ENCODE results near the gene PPP1R16B.

The PPP1R16B gene

GRCh38 chr20:38847840-38848239 lies 42.3 kb downstream of the PPP1R16B start:
- TF ChIP-seq SIN3A (IDR thresholded peaks at IDR 0.05; ENCODE audit: borderline replicate concordance, insufficient read depth, low read length): no peak
- TF ChIP-seq, protein P1, sequence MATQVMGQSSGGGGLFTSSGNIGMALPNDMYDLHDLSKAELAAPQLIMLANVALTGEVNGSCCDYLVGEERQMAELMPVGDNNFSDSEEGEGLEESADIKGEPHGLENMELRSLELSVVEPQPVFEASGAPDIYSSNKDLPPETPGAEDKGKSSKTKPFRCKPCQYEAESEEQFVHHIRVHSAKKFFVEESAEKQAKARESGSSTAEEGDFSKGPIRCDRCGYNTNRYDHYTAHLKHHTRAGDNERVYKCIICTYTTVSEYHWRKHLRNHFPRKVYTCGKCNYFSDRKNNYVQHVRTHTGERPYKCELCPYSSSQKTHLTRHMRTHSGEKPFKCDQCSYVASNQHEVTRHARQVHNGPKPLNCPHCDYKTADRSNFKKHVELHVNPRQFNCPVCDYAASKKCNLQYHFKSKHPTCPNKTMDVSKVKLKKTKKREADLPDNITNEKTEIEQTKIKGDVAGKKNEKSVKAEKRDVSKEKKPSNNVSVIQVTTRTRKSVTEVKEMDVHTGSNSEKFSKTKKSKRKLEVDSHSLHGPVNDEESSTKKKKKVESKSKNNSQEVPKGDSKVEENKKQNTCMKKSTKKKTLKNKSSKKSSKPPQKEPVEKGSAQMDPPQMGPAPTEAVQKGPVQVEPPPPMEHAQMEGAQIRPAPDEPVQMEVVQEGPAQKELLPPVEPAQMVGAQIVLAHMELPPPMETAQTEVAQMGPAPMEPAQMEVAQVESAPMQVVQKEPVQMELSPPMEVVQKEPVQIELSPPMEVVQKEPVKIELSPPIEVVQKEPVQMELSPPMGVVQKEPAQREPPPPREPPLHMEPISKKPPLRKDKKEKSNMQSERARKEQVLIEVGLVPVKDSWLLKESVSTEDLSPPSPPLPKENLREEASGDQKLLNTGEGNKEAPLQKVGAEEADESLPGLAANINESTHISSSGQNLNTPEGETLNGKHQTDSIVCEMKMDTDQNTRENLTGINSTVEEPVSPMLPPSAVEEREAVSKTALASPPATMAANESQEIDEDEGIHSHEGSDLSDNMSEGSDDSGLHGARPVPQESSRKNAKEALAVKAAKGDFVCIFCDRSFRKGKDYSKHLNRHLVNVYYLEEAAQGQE (IDR thresholded peaks at IDR 0.05; ENCODE audit: insufficient read depth in 1 of 2, low read depth in 2 of 2, low read length in 2 of 2): no peak
- TF ChIP-seq FOXP2 (optimal IDR thresholded peaks at IDR 0.05; ENCODE audit: borderline replicate concordance, extremely low read depth, extremely low read length, insufficient read depth): no peak
- TF ChIP-seq POLR2AphosphoS5 (IDR thresholded peaks at IDR 0.05; ENCODE audit: low read depth, low read length): no peak
- TF ChIP-seq TAF1 (IDR thresholded peaks at IDR 0.05; ENCODE audit: borderline replicate concordance, insufficient read depth, low read length): no peak

- TF ChIP-seq, protein P1 (IDR thresholded peaks at IDR 0.05; ENCODE audit: insufficient read depth in 1 of 2, low read depth in 2 of 2, low read length in 2 of 2): no peak
- no peak for TF ChIP-seq POLR2AphosphoS5 (IDR thresholded peaks at IDR 0.05; ENCODE audit: low read depth, low read length)
- no peak for TF ChIP-seq SIN3A (IDR thresholded peaks at IDR 0.05; ENCODE audit: borderline replicate concordance, insufficient read depth, low read length)
Measured at GRCh38 chr20:38853759-38854158, 48.3 kb downstream of the PPP1R16B start.

DNA sequence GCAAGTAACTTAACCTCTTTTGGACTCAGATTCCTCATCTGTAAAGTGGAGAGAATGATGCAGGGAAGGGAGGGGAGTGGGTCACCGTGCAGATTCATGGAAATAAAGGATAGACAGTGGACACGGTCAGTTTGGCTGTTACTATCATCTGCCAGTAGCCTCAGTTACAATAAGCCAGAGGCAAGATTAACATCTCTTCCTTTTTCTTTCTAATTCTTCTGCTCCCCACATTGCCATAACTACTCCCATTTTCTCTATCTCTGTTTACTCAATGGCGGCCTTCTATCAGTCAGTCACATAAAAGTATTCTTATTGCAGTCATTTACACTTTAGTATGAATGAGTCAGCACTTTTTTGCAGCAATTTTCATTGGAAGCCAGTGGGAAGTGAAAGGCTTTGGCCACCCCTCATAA lies 49.2 kb downstream of the PPP1R16B start:
- TF ChIP-seq POLR2AphosphoS5 (IDR thresholded peaks at IDR 0.05; ENCODE audit: low read depth, low read length): no peak
- TF ChIP-seq TAF1 (IDR thresholded peaks at IDR 0.05; ENCODE audit: borderline replicate concordance, insufficient read depth, low read length): no peak
- TF ChIP-seq SIN3A (IDR thresholded peaks at IDR 0.05; ENCODE audit: borderline replicate concordance, insufficient read depth, low read length): no peak
- no peak for TF ChIP-seq FOXP2 (optimal IDR thresholded peaks at IDR 0.05; ENCODE audit: borderline replicate concordance, extremely low read depth, extremely low read length, insufficient read depth)
- TF ChIP-seq, protein P1 (IDR thresholded peaks at IDR 0.05; ENCODE audit: insufficient read depth in 1 of 2, low read depth in 2 of 2, low read length in 2 of 2): no peak

DNA sequence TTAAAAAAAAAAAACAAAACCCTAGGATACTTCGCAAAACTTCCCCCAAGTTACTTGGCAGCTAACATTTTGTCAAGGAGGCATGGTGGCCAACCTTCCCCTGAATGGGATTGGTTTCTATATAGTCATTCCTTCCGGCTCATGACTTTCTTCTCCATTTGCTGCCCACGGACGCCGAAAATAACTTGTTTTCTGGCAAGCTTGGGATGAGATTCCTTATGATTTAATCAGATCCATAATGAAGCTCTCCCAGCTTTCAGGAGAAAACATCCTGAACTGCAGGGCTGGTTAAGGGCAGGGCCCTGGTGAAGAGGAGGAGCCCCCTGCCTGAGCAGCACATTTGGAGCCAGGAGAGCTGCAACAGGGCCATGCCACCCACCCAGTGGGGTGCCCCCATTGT lies 49.9 kb downstream of the PPP1R16B start:
- TF ChIP-seq SIN3A (IDR thresholded peaks at IDR 0.05; ENCODE audit: borderline replicate concordance, insufficient read depth, low read length): no peak
- no peak for TF ChIP-seq FOXP2 (optimal IDR thresholded peaks at IDR 0.05; ENCODE audit: borderline replicate concordance, extremely low read depth, extremely low read length, insufficient read depth)
- TF ChIP-seq, protein P1 (IDR thresholded peaks at IDR 0.05; ENCODE audit: insufficient read depth in 1 of 2, low read depth in 2 of 2, low read length in 2 of 2): no peak
- TF ChIP-seq TAF1 (IDR thresholded peaks at IDR 0.05; ENCODE audit: borderline replicate concordance, insufficient read depth, low read length): no peak
- no peak for TF ChIP-seq POLR2AphosphoS5 (IDR thresholded peaks at IDR 0.05; ENCODE audit: low read depth, low read length)

DNA sequence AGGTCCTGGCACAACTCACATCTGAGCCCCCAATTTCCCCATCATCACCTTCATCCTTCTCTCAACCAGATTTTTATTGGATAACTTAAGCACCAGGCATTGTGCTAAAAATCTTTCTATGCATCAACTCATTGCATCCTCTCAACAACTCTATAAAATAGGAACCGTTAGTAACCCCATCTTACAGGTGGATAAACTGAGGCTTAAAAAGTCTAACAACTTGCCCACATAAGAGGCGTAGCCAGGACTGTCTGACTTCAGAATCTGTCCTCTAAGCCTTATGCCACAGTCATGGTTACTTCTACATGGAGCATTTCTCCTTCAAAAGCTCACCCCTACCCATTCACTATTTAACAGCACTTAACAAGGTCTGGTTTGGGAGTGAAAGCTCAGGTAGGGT lies 51.1 kb downstream of the PPP1R16B start:
- TF ChIP-seq, protein P1 (IDR thresholded peaks at IDR 0.05; ENCODE audit: insufficient read depth in 1 of 2, low read depth in 2 of 2, low read length in 2 of 2): no peak
- no peak for TF ChIP-seq POLR2AphosphoS5 (IDR thresholded peaks at IDR 0.05; ENCODE audit: low read depth, low read length)
- TF ChIP-seq SIN3A (IDR thresholded peaks at IDR 0.05; ENCODE audit: borderline replicate concordance, insufficient read depth, low read length): no peak
- TF ChIP-seq TAF1 (IDR thresholded peaks at IDR 0.05; ENCODE audit: borderline replicate concordance, insufficient read depth, low read length): no peak
- TF ChIP-seq FOXP2 (optimal IDR thresholded peaks at IDR 0.05; ENCODE audit: borderline replicate concordance, extremely low read depth, extremely low read length, insufficient read depth): no peak
